ENCODE data around the gene CTNND2.

Gene CTNND2

GRCh38 chr5:10949856-10950630 lies 954.2 kb downstream of the CTNND2 start:
- no peak for DNase-seq

- DNase-seq = no peak
Measured at GRCh38 chr5:10946050-10946449, 958.2 kb downstream of the CTNND2 start.

- no peak for DNase-seq
Measured at GRCh38 chr5:10941900-10942299, 962.3 kb downstream of the CTNND2 start.

DNA sequence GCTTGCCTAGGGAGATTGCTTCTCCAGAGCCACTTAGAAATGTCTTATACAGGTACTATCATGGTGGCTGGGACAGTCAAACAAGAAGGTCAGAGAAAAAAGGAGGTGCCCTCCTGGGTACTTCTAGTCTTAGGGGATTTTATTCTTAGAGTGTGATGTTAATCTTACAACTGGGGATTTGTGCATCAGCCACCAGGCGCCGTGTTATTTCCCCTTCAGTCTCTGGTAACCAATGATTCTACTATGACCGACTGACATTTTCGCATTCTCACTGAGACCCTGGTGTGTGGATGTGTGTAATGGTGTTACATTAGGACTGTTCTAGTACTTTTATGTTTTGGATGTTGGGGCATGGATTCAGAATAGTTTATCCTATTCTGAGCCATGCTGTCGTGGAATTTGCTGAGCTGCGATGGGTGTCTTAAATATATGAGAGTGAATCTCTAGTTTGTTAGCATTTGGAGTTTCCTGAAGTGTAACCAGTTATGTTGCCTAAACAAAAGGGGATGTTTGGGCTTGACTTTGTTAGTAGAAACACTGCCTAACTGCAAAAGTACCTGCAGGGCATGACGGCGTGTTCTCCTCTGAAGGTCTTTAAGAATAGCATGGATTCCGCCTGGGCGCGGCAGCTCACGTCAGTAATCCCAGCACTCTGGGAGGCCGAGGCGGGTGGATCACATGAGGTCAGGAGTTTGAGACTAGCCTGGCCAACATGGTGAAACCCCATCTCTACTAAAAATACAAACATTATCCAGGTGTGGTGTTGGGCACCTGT lies 968.0 kb downstream of the CTNND2 start:
- DNase-seq = no peak

GRCh38 chr5:10935536-10935935 lies 968.7 kb downstream of the CTNND2 start:
- no peak for DNase-seq

DNA sequence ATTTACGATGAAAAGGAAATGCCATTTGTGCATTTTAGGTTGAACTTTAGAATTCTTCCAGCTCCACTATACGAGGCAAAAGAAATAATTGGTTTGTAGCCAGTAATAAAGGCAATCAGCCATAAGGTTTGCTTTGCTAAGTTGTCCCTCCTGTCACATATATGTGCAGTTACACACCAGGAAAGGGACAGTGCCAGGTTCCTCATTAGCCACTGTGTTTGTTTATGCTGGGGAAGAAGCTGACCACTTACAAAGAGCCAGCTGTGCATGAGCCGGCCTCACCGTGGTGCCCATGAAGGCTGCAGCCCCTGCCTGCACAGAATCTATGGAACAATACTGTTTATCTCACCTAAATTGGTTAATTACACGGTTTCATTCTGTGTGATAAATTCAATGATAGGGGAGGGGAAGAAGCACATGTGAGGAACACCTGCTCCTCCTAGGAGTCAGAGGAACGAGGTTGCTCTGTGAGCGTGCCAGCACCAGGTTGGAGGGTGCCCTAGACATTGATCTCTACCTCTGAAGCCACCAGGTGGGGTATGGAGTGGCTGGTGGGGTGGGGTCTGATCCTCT lies 969.4 kb downstream of the CTNND2 start:
- DNase-seq = no peak

DNA sequence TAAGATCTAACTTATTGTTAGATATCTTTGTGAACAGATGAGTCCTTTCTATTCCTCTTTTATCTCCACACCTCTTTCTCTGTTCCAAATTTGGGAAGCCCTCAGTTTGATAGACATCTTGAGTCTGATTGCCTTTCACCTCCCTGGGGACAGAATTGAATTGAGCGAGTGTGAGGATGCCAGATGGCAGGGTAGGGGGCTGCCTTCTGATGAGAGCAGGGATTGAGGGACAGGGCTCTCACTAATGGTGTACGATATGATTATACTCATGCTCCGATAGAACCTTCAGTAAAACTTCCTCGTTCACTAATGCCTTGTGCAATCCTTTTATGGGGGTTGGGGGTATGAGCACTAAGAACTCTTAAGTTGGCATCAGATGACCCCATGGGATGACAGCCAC lies 971.1 kb downstream of the CTNND2 start:
- no peak for DNase-seq

DNA sequence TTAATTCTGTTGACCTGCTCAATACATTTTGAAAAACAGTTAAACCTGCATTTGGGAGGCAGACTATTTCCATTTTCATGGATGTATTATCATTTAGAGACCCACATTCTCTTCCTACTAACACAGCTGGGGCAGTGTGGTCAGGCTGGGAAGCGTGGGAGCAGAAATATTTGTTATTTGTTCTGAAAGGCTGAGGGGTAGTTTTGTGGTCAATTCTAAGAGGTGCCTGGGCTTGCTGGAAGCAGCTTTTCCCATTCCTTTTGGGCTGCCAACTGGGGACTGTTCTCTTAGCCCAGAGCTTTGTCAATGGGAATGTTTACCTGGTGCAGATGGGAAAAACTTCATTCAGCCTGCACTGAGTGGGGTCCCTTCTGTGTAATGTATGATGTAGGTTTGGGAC lies 971.8 kb downstream of the CTNND2 start:
- DNase-seq = no peak

DNA sequence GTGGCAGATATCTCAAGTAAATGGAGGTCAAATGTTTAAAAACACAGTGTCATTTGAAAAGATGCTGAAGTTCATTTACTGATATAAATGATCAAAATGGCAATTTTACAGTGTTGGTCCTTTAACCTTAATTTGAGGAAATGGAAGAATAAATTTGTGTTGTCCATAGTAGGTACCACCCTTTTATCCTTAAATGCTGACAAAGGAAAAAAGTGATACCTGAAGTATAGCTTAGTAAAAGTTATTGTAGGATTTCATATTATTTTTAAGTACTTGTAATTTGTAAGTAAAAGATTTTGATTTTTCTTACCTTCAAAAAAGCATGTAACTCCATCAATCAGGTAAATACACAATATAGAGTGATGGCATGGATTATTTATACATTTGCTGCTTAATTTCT lies 976.6 kb downstream of the CTNND2 start:
- DNase-seq = no peak

GRCh38 chr5:10923310-10923709 lies 980.9 kb downstream of the CTNND2 start:
- no peak for DNase-seq
